Head of caudate nucleus (tissue), 42 donors: ENCODE measurements around the gene CPVL.

Experiments used
- DNase-seq, 42 donors: peaks; one replicate each; pipeline versions ENCODE4 v3.0.0 to v3.0.0-alpha.2; 2020 to 2021; ENCODE audit warnings: mixed read lengths in 7 of 42
- intact Hi-C: fragments of 100-400 bp; cut with DNase I; formaldehyde crosslinking; loops from one replicate; pipeline ENCODE4 v1.15.0; 2022

CPVL gene

DNA sequence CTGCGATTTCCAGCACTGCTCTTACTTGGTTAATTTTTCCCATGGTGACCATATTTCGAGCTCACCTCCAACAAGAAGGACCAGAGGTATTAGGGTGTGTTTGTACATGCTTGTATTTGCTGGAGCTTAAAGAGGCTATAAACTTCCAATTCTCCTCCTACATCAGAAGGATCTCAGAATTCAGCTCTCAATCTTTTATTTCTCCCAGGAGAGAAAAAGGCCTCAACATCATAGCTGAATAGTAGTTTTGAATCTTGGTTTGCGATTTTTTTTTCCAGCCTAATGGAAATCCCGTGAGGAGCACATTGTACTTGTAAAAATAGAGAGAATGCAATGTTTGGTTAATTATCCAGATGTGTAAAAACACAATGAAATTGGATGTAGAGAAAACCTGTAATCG, 69.7 kb downstream of the CPVL start:
- intact Hi-C loops, result no loop called here
- DNase-seq, result no peak

DNA sequence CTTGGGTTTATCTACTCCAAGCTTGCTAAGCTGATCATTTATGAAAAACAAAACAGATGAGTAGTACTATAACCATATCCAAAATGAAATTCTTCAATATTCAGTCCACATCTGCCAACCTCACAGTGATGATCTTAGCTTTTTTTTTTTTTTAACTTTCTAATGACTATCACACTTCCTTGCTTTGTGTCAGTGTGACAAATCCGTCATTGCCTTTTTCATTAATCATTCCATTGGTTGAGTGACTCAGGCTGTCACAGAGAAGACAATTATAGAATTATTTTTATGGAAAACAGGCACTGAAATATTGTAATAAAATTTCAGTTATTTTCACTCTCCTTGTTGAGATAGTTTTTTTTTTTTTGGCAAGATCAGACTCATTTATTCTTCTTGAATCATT, 70.7 kb downstream of the CPVL start:
- intact Hi-C loops, result no loop called here
- DNase-seq, result no peak

DNA sequence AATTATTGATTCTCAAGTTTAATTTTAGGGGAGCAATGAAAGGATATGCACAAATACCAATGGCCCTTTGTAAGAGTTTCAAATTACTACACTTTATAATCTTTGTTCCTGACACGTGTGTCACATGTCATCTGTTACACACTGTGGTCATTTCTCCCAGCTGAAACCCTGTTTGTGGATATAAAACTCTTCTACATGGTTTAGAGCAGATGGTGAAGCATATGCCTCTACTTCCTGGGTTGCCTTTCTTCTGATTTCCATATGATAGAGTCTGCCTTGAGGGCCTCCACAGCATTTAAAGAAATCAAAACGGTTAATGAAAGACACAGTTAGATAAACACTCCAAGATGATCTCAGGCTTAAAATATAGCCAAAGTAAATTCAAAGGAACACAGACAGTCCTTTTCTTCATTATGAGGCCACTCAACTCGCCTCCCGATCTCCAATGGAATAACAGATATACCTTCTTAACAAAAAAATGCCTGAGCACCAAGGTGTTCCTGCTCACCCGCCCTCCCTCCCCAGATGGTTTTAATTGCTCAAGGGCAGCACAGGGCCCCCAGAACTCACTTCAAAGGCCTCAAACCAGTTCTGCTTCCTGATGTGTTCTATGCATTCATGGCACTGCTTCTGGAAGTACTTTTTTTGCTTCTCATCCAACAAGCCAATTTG, 75.0 kb downstream of the CPVL start:
- DNase-seq, result no peak
- intact Hi-C loops, result no loop called here

DNA sequence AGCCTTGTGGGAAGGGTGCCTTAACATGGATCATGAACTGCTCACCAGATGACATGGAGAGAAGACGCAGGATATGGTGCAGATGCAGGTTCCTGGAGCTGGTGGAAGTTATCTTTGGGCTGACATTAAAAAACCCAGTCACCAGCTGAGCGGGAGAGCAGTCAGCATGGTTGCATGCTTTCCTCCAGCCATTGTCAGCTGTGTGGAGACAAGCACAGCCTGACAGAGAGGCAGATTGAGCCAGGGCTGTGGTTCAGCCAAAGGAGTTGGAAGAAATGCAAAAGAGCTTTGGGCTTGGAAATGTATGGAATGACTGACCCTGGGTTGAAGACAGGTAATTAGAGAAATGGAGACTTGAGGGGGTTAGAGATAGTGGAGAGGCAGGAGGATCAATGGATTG, 79.7 kb downstream of the CPVL start:
- intact Hi-C loops, result no loop called here
- DNase-seq, result no peak

DNA sequence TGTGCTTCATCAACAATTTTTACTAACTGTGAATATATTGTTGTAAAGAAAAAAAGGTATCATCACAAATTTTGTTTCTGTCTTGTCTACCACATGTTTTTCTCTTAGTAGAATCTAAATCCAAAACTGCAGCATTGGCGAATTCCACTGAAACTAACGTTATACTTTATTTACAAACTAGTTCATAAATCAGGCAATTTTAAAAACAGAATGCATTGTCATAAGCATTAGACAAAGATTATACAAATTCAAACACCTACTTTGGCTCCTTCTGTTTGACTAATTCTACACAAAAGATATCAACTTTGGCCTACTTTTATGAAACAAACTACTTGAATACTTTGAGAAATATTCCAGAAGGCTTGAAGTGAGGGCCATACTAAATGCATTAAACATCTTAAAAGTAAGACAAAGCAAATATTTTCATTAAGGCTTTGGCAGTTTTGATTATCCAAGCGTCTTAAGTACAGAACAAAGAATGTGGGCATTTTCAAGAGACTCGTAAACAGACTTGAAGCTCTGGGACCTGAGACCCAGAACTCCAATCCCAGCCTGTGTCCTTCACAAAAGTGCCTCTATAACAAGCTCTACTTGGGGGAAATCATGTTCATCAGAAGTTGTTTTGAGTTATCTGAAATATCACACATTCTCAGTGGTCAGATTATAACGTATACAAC, 81.0 kb downstream of the CPVL start:
- intact Hi-C loops, result no loop called here
- DNase-seq, result no peak

DNA sequence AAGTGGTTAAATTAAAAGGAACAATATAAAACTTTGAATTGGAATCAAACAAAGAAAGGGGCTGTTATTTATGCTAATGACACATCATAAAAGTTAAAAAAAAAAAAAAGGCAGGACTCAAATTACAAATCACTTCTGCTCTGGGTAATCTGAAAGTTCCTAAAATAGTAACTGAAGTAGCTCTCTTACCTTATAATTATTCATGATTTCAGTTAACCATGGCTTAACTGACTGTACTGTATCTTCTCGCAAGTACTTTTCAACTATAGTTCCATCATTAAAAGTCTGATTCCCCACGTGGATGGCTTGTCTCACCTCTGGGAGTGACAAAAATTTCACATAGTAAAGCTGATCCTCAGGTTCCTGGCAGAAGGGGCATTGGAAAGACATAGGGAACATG, 82.5 kb downstream of the CPVL start:
- DNase-seq, result no peak
- intact Hi-C loops, result no loop called here

DNA sequence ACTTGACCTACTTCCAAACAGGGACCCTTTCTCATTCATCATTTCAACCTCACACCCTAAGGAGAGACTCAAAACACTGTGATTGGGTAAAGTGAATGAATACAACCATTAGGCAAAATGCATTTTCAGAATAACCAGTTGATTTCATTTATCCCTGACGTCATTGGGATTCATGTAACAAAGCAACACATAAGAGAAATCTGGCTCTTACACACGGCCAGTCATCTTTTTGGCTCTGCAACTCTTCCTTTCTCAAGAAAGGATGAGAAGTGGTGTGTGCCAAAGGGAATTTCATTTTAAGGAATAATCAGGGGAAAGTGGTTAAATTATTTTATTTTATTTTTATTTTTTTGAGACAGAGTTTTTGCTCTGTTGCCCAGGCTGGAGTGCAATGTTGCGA, 83.1 kb downstream of the CPVL start:
- no peak for DNase-seq
- intact Hi-C loops, result no loop called here

DNA sequence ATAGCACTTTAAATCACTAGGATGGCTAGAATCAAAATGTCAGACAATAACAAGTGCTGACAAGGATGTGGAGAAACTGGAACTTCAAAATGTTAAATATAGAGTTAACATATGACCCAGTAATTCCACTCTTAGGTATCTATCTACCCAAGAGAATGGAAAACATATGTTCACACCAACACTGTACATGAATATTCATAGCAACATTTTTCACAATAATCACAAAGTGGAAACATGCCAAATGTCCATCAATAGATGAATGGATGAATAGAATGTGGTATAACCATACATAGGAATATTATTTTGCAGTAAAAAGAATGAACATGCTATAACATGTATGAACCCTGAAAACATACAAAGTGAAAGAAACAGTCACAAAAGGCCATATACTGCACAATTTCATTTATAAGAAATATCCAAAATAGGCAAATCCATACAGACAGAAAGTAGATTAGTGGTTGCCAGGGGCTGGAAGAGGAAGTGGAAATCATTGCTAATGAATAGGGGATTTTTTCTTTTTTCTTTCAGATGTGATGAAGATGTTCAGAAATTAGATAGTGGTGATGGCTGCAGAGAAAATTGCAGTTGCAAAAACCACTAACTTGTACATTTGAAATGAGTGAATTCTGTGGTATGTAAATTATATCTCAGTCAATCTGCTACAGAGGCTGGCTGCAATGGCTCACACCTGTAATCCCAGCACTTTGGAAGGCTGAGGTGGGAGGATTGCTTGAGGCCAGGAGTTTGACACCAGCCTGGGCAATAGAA, 93.0 kb downstream of the CPVL start:
- no peak for DNase-seq
- intact Hi-C loops, result no loop called here

DNA sequence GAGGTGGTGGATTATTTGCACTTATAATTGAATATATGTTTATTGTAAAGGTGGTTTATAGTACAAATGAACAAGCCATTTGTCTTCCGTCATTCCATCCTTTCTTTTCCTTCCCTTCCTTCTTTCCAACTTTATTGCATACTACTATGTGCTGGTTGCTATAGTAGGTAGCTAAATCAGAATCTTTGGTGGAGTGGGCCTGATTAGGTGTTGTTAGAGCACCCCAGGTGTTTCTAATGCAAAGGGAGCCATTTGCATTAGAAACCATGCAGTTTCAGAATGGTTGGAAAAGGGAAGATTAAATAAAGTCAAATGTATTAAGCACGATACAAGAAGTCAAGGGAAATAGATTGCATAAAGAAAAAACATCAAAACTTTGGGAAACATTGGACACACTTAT, 99.4 kb downstream of the CPVL start:
- no peak for DNase-seq
- intact Hi-C loops, result no loop called here

DNA sequence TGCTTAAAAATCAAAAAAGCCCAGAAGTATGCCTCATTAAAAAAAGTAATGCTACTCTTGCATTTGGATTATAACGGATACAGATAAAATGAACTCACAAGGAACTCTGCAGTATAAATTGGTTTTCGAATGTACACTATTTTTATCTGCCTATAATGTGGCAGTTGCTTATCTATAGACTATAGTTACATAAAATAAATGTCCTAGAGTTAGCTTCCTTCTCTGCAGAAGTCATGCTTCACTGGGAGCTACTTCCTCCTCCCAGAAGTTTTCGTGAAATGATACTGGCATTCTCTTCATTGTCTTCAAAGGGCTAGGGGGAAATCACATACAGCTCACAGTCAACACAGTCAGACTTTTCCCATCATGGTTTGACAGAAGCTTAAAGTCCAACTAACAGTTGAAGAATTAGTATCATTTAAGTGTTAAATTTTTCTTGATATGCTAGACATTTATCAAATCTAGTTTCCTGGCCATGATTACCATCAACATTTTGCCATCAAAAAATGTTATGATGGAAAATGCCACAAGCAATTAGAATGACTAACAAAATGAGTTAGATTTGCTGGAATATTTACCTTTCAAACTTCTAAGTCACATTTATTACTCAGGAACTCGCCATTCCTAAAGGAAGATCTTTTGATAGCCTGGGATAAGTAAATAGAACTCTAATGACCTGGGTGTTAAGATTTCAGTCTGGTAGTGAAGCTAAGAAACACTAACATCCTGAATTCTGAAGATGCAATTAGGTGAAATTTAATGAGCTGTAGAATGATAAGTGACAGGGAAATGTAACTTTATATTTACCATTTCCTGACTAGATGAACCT, 100.9 kb downstream of the CPVL start:
- DNase-seq, result no peak

DNA sequence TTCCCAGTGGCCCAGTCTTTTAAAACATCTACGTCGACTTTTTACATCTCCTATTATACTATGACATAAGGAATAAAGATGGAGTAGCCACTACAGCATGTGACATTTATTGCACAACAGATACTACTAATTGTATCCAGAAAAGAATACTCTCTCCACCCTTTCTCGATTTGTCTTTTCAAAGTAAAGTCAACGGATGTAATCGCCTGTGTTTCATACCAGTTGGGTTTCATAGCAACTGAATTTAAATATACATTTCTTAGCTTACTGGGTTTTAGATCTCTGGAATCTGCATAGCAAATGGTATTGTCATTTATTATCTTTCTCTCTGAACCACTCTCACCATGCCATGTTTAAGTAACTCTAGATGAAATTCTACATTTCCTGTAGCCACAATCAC, 101.8 kb downstream of the CPVL start:
- no peak for DNase-seq
- intact Hi-C loops, result no loop called here

More for the DNA sequence above, 100.9 kb downstream of the CPVL start:
- intact Hi-C loops, result no loop called here

DNA sequence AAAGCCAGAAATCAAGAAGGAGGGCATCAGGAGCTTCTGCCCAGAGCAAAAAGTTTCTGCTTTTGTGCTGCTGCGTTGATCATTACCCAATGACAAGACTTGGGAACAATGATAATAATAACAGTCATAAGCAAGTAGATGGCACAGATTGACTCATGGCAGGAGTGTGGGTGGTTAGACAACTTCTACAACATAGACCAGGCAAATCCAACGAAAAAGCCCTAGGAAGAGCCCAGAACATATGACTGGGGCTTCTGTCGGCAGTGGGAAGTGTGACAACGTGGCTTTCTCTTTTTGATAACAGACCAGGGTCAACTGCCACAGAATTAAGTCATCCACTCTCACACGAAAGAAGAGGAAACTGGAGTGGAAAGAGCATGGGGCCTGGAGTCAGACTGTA, 102.8 kb downstream of the CPVL start:
- intact Hi-C loops, result no loop called here
- DNase-seq, result no peak

DNA sequence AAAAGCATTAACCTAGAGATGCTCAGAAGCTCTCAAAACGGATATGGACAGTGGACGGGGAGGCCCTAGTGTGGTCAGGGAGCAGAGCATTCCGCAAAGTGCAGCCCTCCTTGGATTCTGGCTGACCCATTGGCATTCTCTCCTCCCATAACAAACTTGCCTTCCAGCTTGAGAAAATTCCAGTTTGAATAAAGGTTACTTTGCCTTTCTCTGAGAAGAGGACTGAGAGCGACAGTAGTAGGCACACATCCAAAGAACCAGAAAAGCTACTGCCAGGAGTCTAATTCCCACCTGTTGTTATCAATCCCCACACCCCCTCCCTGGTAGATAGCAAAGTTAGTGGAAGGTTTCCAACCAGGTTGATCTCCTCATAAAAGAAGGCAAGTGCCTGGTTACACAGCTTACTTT, 103.5 kb downstream of the CPVL start:
- no peak for DNase-seq
- intact Hi-C loops, result no loop called here

DNA sequence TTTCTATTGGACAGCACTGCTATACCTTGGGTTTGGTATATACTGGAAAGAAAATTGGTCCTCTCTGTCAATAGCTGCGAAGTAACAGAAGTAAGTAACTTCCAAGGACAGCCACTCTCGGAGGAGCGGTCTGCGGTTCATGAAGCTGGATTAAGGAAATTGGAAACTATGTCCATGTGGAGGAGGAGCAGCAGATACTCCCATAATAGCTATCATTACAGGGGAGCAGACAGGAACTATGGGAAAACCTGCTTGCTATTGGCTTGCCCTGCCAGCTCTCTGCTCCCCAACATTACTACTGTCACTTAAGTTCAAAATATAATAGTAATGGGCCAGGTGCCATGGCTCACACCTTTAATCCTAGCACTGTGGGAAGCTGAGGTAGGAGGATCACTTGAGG, 104.3 kb downstream of the CPVL start:
- no peak for DNase-seq
- intact Hi-C loops, result no loop called here

DNA sequence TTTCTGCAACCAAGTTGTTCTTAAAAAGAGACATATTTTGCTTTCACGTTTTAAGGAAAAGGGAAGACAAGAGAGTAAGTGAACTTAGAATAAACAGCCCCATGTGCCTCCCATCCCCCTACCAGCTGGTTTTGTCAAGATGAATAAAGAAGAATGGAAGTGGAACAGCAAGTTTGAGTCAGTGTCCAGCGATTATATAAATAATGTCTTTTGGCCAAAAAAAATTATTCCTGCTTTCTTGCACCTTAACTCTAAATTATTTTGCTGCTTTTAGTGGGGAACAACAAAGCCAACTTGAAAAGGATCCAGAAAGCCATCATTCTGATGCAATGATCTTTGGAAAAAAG, 105.8 kb downstream of the CPVL start:
- DNase-seq, result no peak
- intact Hi-C loops, result no loop called here

DNA sequence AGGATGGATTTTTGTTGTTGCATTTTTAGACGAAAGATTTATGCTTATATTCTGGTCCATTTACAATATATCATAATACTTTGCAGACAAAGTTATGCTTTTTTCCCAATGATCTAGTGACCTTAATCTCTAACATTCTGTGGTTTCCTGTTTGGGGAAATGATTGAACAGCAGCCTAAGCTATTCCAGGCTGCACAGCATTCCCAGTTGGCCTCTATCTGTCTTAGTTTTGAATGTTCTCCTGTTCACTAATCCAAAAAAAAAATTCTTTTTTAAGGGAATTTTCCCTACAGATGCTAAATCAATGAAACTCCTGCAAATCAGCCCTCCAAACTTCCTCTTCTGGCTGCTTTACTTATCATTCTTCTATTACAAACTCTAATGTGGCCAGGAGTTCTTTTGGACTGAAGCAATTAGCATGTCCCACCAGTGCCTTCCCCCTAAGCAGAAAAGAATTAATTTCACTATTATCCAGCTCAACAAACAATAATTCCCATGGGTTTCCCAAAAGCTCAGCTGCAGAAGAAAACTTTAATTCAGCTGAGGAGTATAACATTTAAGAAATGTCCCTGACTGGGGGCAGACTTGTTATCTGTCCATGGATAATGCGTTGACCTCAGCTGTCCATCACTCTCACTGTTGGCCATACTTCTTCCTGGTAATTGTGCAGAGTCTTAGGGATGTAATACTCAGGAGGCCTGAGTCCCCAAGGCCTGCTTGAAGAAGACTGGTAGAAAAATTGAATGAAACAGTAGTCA, 106.3 kb downstream of the CPVL start:
- intact Hi-C loops, result no loop called here
- DNase-seq, result no peak

DNA sequence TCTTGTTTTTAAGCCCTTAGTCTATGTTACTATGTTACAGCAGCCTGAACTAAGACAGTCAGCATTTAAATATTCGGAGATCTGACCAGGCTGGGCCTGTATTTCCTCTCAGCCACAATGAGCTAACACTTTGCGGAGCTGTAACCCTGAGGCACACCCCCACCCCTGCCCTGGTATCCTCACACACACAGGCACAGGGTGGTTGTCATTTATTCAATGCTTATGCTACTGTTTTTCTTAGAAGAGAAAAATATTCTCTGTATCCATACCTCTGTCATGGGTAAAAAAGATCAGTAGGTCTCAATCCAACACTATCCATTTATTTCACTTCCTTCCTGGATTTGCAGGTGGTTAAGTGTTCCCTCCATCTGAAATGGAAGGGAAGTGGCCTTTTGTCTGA, 107.9 kb downstream of the CPVL start:
- no peak for DNase-seq
- intact Hi-C loops, result no loop called here

DNA sequence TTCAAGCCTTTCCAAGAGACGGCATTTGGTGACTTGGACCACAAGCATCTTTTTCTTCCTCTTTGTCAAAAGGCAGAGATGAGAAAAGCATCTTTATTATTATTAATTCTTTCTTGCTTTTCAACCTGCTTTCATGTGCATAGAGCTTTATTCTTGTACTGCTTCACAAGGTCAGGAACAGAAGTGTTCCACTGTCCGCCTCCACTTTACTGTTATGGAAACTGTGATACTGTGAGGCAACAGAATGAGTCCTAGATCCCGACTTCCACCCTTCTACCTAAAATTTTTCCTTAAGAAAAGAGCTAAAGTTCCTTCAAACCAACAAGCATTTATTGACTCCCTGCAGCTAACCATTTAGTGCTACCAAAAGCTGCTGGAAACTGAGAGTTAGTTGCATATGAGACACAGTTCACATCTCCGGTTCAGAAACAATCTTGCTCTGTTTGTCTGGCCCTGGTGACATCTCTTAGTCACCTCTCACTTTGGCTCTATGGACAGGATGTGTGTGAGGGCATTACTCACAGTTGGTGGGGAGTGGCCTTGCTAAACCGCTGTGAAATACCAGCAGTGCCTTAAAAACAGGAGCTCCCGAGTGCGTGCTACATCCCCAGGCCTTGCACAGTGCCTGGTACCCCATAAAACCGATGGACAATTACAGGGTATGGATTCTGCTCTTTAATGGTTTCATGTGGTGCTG, 111.1 kb downstream of the CPVL start:
- peak in 7 of 42 donors; percentile 4 to 58 (median 22) for DNase-seq
- intact Hi-C loops, result no loop called here

DNA sequence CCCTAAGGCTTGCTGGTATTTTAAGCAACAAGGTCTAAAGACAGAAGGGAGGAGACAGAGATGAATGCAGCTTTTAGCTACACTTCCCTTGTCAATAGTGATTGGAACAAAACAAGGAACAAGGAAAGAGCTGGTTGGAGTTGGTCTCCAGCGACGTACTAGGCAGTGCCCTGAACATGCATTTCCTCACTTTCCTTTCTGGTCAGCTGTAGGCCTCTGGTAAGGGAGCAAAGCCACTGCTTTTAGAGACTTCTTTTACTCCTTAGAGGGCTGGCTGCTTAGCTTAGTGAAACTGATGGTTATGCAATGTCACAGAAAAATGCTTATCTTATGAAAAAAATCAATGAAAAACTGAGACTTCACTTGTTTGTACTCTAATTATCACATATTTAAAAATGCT, 112.8 kb downstream of the CPVL start:
- intact Hi-C loops, result no loop called here
- no peak for DNase-seq
